Osteoblast (primary cell): ENCODE results near the gene RASD2. TPM values are rescaled to one million over a fixed set of nuclear protein-coding genes. Genes with fewer than 3 reads are reported as not detected.
A peak's percentile ranks its signal among the peaks of the same experiment; 100 is the strongest.

Source experiments
- DNase-seq: peaks from one replicate; pipeline ENCODE4 v3.0.0; 2011; ENCODE audit warnings: low spot score, mixed read lengths; ENCODE audit not compliant: insufficient read length; ENCODE audit errors: missing footprints
- H2AFZ ChIP-seq: 2 replicates; pipeline ENCODE4 v1.6.0; 2011; ENCODE audit warnings: mild to moderate bottlenecking, low read length
- H3K27ac ChIP-seq: 2 replicates; pipeline ENCODE4 v1.5.1; 2011; ENCODE audit warnings: mild to moderate bottlenecking, low read depth, low read length, moderate library complexity
- H3K27me3 ChIP-seq: 2 replicates; pipeline ENCODE4 v1.6.0; 2012; ENCODE audit warnings: mild to moderate bottlenecking, control low read depth, inconsistent platforms, low read length, moderate library complexity; ENCODE audit not compliant: insufficient read depth
- H3K36me3 ChIP-seq: 2 replicates; pipeline ENCODE4 v1.5.1; 2011; ENCODE audit warnings: mild to moderate bottlenecking, low read length, control low read depth, moderate library complexity; ENCODE audit not compliant: insufficient read depth
- H3K4me1 ChIP-seq: 2 replicates; pipeline ENCODE4 v1.5.1; 2011; ENCODE audit warnings: mild to moderate bottlenecking, low read length, control low read depth, moderate library complexity; ENCODE audit not compliant: insufficient read depth
- H3K4me2 ChIP-seq: 2 replicates; pipeline ENCODE4 v1.6.0; 2011; ENCODE audit warnings: mild to moderate bottlenecking, low read length; ENCODE audit not compliant: insufficient read depth
- H3K4me3 ChIP-seq: fragments of 200-600 bp; sonication (generic); 3 replicates; pipeline ENCODE4 v1.5.1; 2012; ENCODE audit warnings: mild to moderate bottlenecking, low read length, inconsistent platforms; ENCODE audit not compliant: insufficient read depth
- H3K79me2 ChIP-seq: 2 replicates; pipeline ENCODE4 v1.6.0; 2012; ENCODE audit warnings: mild to moderate bottlenecking, low read length, control low read depth, inconsistent platforms; ENCODE audit not compliant: insufficient read depth
- H3K9me3 ChIP-seq: 2 replicates; pipeline ENCODE4 v1.5.1; 2011; ENCODE audit warnings: low read depth, low read length, control low read depth
- H4K20me1 ChIP-seq: 2 replicates; pipeline ENCODE4 v1.6.0; 2012; ENCODE audit warnings: mild to moderate bottlenecking, low read length, control low read depth; ENCODE audit not compliant: insufficient read depth
- CTCF ChIP-seq: IDR thresholded peaks from 2 replicates; pipeline ENCODE4 v1.5.1; 2011; ENCODE audit warnings: mild to moderate bottlenecking, low read depth, low read length, moderate library complexity; ENCODE audit errors: extremely low read depth
- total RNA-seq: library from RNA; depleted of rRNA; stranded (reverse); fragments of >200 nt; gene quantifications from 2 replicates; pipeline ENCODE4 v1.2.3, GENCODE V29; 2012

The RASD2 gene
- total RNA-seq, 1 donor: under 0.01 TPM

- no peak for DNase-seq
- Histone ChIP-seq H3K27ac (no peak overlapping the region), H4K20me1 (no peaks in the 10 kb centered on the region), H3K4me3 (no peak overlapping the region), H3K27me3 (no peaks in the 10 kb centered on the region), H3K79me2 (no peaks in the 10 kb centered on the region), H3K4me2 (no peak overlapping the region), H3K36me3 (no peaks in the 10 kb centered on the region), H2AFZ (no peak overlapping the region), H3K9me3 (no peaks in the 10 kb centered on the region), H3K4me1 (peaks cover 17% of the 10 kb centered on the region)
- TF ChIP-seq CTCF: no peak
These were observed 6.5 kb upstream of the RASD2 start for GRCh38 chr22:35534091-35534490.

- peaks cover 3% of the 10 kb centered on the region for H4K20me1 ChIP-seq
- peak overlapping the region; percentile 61 for H3K27ac ChIP-seq
- no peaks in the 10 kb centered on the region for H3K9me3 ChIP-seq
- H3K4me2 ChIP-seq: no peak overlapping the region
- H3K79me2 ChIP-seq: no peaks in the 10 kb centered on the region
- TF ChIP-seq CTCF: no peak
- H3K36me3 ChIP-seq: no peaks in the 10 kb centered on the region
- H3K4me1 ChIP-seq: peaks cover 26% of the 10 kb centered on the region
- peaks cover 11% of the 10 kb centered on the region for H3K27me3 ChIP-seq
- H2AFZ ChIP-seq: no peak overlapping the region
- DNase-seq: no peak
- H3K4me3 ChIP-seq: no peak overlapping the region
These were observed 3.4 kb upstream of the RASD2 start for GRCh38 chr22:35537232-35537631.

- Histone ChIP-seq H2AFZ (no peak overlapping the region), H4K20me1 (peaks cover 4% of the 10 kb centered on the region), H3K27me3 (peaks cover 11% of the 10 kb centered on the region), H3K27ac (no peak overlapping the region), H3K79me2 (no peaks in the 10 kb centered on the region), H3K9me3 (no peaks in the 10 kb centered on the region), H3K36me3 (no peaks in the 10 kb centered on the region), H3K4me2 (no peak overlapping the region), H3K4me1 (peaks cover 28% of the 10 kb centered on the region), H3K4me3 (no peak overlapping the region)
- TF ChIP-seq CTCF: peak; percentile 67
- peak; percentile 89 for DNase-seq
These were observed 1.8 kb upstream of the RASD2 start for GRCh38 chr22:35538801-35539321.

GRCh38 chr22:35539487-35539886 lies 1.1 kb upstream of the RASD2 start:
- Histone ChIP-seq H3K4me3 (peak overlapping the region; percentile 63), H3K79me2 (no peaks in the 10 kb centered on the region), H3K27me3 (peaks cover 11% of the 10 kb centered on the region), H3K9me3 (no peaks in the 10 kb centered on the region), H2AFZ (no peak overlapping the region), H3K4me2 (peak overlapping the region; percentile 69), H3K36me3 (no peaks in the 10 kb centered on the region), H4K20me1 (peaks cover 4% of the 10 kb centered on the region), H3K4me1 (peaks cover 30% of the 10 kb centered on the region), H3K27ac (no peak overlapping the region)
- TF ChIP-seq CTCF: no peak
- no peak for DNase-seq
